GM18508 (cell line): Measurements from ENCODE around the gene ATXN1.
"Not testable (repeated sequence)": the region's sequence is repeated elsewhere in the genome, so short reads cannot be mapped to it uniquely, and the experiment has no call there.

Experiments
- ATAC-seq: cut with Tn5 transposase; IDR thresholded peaks from one replicate; pipeline ENCODE4 v1.9.1; 2021; ENCODE audit warnings: moderate number of reproducible peaks; ENCODE audit not compliant: insufficient read depth, unreplicated experiment

The ATXN1 gene

DNA sequence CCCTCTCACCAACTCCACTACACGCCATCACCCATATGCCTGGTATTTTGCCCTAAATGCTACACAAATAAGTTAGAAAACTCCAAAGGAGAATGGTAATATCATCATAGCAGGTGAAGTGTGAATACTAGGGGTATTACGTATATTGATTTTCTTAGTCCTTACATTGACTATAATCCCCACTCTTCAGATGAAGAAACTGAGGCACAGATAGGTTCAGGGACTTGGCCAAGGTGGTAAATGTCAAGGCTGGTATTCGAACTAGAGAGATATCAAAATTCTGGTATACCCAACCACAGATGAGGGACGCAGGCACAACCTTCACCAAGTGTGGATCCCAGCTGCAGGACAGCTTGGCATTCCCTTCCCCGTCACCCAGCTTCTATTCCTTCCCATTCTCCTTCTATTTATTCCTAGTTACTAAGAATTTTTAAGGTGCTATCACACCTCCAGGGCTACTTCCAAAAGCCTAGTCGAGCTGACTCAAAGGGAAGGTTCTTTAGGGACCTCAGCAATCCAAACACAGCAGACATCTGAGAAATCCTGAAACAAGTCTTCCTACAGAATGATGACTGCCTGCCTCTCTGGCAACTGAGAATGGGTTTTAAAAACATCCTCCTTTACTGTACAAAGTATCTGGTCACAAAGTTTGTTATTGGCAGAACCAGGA lies 32.6 kb downstream of the ATXN1 start:
- ATAC-seq: no peak

- no peak for ATAC-seq
These were observed 33.3 kb downstream of the ATXN1 start for GRCh38 chr6:16727996-16728395.

DNA sequence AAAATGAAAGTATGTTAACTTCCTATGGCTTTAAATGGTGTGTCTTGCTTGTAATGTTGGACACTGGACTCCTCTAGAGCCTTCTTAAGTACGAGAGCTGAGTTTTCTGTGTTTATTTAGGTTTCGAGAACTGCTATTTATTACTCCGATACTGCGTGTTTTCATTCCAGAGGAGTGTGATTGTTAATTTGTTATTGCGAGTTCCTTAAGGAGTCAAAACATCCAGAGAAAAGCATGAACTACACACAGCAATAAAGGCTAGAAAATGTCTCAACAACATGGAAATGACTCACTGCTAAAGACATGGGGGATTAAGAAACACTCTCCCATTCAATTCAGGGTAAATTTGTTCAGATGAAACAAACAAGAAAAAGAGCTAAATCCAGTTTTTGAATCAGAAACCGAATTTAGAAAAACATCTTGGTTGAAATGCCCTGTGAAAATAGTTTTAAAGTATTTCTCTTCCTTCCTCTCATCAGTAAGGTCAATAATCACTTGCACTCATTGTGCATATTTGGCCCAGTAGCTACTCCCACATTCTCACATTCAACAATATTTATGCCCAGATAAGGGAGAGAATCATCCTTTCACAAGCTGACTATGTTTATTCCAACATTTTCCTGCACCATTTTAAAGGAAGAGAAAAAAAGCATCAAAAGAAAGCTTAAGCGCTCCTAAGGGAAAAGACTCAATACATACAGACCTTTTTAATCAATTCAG lies 36.0 kb downstream of the ATXN1 start:
- no peak for ATAC-seq

DNA sequence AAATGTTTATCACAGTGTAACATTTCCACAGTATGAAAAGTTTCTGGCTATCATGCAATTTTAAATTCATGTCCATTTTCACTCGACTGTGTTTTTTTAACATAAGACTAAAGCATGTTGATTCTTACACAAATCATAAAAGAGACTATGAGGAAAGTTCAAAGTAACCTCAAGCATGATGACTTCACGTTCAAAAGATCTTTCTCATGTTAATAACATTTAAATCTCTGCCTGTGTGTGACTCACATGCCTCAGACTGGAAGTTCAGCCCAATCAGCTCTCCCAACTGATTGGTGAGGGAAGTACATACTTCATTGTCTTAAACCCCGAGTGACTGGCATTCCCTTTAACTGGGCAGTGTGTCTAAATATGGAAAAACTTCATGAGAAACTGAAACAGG lies 37.4 kb downstream of the ATXN1 start:
- ATAC-seq: no peak

DNA sequence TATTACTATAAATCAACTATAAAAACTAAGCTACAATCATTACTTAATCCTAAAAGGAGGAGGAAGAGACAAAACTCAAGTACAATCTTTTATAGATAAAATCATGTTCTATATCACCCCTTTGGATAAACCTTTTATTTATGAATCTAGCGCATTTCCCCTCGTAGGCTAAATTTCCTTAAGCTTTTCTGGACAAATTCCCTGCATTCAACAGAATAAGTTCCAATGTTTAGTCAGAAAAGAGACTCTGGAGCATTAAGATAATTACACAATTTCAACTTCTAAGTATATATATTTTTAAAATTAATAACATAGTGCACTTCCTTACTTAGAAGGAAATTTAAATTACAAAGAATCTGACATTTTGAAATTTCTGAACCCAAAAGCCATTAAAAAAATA lies 37.9 kb downstream of the ATXN1 start:
- ATAC-seq: no peak

DNA sequence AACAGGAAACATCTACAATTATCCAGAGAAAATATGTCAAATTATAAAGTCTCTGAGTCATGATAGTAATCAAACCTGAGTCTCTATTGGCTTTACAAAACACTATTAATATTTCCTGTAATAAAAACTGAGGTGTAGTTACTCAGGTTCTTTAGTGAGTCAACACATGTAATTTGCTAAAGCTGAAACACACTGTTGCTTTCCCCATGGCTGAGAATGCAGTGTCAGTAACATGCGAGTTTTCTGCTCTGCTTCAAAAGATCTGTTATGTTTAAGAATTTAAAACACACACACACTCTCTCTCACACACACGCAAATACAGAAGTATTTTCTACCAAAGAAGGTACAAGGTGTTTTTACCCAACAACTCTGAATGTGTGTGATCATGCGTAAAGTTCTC lies 38.6 kb downstream of the ATXN1 start:
- no peak for ATAC-seq

GRCh38 chr6:16721977-16722376 lies 39.3 kb downstream of the ATXN1 start:
- ATAC-seq: no peak

- no peak for ATAC-seq
These were observed 40.4 kb downstream of the ATXN1 start for GRCh38 chr6:16720861-16721260.

GRCh38 chr6:16719488-16719887 lies 41.8 kb downstream of the ATXN1 start:
- no peak for ATAC-seq

GRCh38 chr6:16718356-16718755 lies 42.9 kb downstream of the ATXN1 start:
- no peak for ATAC-seq

DNA sequence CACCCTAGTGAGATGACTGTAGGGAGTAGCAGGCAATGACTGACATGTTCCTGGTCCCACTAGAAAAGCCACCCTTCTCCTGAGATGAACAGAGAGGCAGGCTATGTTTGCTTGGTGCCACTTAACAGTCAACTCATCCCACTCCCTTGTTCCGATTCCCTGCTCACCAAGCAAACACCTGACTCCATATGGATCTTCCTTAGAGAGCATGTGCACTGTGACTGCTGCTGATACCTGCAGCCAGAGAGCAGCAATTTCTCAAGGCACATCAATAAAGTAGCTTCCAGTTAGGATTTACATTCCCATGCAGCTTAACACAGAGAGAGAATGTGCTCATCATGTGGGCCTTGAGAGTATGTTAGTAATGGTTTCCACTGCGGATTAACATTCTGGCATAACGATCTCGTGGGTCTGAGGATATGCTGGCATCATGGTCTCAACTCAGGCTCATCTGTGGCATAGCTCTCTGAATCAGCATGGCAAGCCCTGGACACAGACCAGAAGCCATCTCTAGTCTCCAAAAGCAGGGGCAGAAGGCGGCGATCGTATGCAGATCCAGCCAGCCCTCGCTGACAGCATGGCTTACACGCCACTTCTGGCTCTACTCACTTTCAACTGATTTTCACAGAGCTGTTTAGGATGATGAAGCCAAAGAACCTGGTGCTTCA lies 43.9 kb downstream of the ATXN1 start:
- ATAC-seq: no peak

GRCh38 chr6:16716321-16716858 lies 44.9 kb downstream of the ATXN1 start:
- no peak for ATAC-seq

DNA sequence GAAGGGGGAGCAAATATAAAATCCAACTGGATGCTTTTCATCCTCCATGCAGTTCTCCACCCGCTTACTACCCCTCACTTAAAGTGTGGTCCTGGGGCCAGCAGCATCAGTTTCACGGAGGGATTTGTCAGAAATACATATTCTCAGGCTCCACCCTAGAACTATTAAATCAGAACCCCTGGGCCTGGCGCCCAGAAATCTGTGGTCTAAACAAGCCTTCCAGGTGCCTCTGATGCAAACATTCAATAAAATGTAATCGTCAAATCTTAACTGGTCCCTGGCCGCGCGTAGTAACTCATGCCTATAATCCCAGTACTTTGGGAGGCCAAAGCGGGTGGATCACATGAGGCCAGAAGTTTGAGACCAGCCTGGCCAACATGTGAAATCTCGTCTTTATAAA lies 47.7 kb downstream of the ATXN1 start:
- no peak for ATAC-seq

DNA sequence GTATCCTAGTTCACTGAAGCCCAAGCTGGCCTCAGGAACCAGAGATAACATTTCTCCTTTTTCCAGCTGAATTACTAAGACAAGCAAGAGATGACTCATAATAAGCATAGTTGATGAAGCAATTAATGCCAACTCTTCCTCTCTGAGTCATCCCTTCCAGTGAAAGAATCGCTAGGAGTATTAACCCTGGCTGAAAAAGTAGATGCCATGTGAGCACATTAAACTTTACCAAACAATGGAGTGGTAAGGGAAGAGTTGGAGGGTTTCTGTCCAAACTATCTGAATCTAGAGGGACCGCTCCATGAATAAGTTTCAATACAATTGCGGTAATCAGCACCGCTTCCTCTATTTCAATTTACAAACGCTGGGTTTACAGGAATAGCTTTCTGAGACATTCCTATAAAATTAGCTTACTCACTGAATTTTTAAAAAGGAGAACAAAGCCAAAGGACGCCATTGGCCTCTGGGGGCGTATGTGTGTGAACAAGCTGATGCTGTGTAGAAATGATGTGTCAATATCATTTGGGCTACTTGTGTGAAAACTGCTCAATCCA lies 48.3 kb downstream of the ATXN1 start:
- ATAC-seq: no peak

GRCh38 chr6:16712255-16712930 lies 48.9 kb downstream of the ATXN1 start:
- no peak for ATAC-seq

- no peak for ATAC-seq
These were observed 49.6 kb downstream of the ATXN1 start for GRCh38 chr6:16711546-16712254.

DNA sequence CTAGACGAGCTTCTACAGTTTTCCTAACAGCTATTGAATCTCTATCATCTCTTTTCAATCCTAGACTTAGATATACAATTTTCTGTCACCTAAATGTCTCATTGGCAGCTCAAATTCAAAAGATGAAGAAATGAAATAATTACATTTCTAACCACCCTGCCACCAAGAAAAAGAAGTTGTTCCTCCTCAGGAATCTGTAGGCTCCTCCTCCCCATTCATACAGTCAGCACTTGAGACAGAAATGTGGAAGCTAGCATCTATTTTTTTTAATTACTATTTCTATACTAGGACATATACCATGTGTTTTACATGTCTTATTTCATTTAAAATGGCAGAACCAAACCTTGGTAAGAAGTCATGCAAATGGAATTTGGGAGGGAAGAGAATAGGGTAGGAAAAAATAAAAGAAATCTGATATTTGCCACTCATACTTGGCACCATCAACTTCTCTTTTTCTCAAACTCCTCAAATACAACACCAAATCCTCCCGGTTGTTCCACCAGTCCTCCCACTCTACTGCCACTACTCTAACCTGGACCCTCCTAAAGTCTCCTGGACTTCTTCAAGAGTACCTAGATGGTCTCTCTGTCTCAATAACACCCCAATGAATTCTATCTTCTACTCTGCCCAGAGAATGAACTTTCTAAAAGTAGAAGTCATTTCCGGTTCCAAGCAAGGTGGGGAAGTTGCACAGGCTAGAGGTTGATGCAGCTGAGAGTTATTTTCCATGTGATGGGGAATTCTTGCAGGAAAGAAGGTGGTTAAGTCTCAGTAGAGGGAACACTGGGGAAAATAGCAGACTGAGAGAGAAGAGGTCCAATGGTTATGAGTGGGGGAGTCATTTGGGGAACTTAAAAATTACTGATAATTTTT lies 54.1 kb downstream of the ATXN1 start:
- ATAC-seq: peak; percentile 52

GRCh38 chr6:16706491-16706890 lies 54.8 kb downstream of the ATXN1 start:
- not testable (repeated sequence) for ATAC-seq

- no peak for ATAC-seq
These were observed 55.2 kb downstream of the ATXN1 start for GRCh38 chr6:16706029-16706428.
